22Rv1 (cell line): ENCODE results near the gene P2RX2.

Experiments
- H3K27ac ChIP-seq: fragments of 450-650 bp; 2 replicates; pipeline ENCODE4 v1.5.1; 2017
- ZFX ChIP-seq: fragments of 450-650 bp; IDR thresholded peaks from 2 replicates; pipeline ENCODE4 v1.6.1; 2017; ENCODE audit warnings: antibody characterized with exemption, borderline replicate concordance
- TF ChIP-seq, protein P1 (sequence below): fragments of 450-650 bp; IDR thresholded peaks from 2 replicates; pipeline ENCODE4 v1.5.1; 2017; ENCODE audit warnings: mild to moderate bottlenecking

P2RX2 gene

DNA sequence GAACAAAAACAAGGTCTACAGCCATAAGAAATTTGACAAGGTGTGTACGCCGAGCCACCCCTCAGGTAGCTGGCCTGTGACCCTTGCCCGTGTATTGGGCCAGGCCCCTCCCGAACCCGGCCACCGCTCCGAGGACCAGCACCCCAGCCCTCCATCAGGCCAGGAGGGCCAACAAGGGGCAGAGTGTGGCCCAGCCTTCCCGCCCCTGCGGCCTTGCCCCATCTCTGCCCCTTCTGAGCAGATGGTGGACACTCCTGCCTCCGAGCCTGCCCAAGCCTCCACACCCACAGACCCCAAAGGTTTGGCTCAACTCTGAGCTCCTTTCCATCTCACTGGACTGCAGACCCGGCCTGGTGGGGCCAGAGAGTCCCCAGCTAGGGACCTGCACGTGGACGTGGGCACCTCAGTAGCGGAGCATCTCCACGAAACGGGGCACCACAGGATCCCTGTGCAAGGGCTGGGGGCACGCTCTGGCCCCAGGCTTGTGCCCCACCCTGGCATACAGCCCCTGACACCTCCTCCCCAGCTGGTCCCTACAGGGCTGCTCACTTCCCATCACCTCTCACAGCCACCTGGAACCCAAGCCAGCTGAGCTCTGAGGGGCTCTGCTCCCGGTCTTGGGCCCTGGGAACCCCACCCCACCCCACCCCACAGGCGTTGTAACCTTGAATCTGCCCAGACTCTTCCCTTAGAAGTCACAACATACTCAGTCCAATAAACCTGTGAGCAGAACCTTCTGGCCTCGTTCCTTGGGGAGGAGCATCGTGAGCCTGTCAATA, 3.3 kb downstream of the P2RX2 start:
- H3K27ac ChIP-seq: peak overlapping the region; percentile 50
- no peak for TF ChIP-seq ZFX
- TF ChIP-seq, protein P1, sequence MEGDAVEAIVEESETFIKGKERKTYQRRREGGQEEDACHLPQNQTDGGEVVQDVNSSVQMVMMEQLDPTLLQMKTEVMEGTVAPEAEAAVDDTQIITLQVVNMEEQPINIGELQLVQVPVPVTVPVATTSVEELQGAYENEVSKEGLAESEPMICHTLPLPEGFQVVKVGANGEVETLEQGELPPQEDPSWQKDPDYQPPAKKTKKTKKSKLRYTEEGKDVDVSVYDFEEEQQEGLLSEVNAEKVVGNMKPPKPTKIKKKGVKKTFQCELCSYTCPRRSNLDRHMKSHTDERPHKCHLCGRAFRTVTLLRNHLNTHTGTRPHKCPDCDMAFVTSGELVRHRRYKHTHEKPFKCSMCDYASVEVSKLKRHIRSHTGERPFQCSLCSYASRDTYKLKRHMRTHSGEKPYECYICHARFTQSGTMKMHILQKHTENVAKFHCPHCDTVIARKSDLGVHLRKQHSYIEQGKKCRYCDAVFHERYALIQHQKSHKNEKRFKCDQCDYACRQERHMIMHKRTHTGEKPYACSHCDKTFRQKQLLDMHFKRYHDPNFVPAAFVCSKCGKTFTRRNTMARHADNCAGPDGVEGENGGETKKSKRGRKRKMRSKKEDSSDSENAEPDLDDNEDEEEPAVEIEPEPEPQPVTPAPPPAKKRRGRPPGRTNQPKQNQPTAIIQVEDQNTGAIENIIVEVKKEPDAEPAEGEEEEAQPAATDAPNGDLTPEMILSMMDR: no peak

DNA sequence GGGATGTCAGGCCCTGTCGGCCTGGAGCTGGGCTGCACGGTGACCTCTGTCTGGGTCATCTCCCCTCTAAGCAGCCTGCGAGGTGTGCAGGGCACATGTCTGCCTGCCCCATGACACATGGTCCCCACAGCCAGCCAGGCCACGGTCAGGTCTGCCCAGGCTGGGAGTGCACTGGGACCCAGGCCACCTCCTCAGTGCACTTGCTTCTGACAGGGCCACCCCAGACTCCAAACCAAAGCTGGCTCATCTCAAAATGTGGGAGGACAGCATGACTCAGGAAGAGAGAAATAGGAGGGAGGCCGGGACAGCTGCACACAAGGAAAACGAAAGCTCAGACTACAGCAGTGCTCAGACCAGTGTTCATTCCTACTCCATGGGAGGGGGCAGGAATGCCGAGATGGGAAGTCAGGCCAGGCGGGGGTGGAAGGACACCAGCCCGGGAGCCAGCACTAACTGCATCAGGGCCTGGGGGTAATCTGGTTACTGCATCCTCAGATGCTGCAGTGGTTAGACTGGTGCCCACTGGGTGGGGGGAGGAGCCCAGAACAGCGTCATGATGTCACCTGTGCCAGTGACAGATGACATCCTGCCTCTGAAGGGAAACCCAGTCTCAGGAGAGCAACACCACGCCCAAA, 4.0 kb downstream of the P2RX2 start:
- TF ChIP-seq ZFX: no peak
- TF ChIP-seq, protein P1: no peak

DNA sequence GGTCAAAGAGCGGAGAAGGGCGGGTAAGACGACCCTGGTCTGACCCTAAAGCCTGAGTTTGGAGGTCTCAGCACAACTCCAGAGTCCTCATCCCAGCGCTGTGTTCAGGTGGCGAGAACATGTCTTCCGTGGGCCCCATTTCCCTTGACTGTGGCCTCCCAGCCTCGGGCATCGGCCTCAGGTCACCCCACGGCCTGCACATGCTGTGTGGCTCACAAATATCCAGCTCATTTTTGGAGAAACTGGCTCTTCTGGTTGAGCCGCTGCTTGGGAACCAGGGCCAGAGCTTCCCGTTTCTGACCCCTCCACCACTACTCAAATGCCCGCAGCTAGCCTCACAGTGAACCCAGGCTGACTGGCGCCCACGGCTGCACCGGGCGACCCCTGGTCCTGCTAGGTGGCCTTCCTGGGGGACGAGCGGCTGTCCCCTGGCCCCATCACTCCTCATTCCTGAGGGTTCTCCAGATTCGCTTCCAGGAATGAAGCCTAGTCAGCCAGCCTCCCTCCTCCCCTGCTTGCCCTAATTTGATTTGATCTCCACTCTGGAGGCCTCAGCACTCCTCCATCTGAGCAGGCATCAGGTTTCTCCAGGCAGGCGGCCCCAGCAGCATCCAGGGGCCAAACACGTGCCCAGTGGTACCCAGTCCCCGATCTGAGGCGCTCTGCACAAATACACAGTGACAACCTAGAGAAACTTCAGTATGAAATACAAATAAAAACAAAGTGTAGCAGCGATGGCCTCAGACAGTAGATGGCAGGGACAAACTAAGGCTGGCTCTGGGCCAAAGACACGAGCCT, 4.7 kb downstream of the P2RX2 start:
- TF ChIP-seq, protein P1: no peak
- TF ChIP-seq ZFX: no peak
- peak overlapping the region; percentile 50 for H3K27ac ChIP-seq

More for the DNA sequence above, 4.0 kb downstream of the P2RX2 start:
- H3K27ac ChIP-seq: peak overlapping the region; percentile 50

DNA sequence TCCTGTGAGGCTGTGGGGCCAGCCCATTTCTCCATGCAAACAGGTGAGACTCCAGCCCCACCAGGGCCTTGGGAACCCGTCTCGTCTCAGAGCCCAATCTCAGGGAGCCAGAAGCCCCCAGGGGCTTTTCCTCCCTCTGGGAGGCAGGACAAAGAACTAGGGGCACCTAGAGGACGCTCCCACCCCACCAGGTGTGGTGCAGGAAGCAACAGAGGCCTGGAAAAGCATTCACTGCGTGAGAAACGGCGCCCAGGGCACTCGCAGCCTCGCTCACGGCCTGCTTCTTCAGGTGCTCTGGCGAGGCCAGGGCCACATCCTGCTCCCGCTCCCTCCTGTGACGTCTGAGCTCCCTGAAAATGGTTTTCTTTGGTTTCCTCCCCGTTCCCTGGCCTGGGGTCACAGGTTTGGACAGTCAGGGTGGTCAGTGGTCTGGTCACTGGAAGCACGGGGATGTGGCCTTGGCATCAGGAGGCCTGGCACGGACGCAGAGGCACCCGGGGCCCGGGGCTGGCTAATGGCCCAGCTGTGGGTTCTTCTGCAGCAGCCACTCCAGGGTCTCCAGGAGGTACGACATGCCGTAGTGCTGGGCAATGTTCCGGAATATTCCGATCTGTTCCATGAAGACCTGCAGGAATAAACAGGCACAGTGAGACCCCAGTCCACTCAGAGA, 5.7 kb downstream of the P2RX2 start:
- TF ChIP-seq, protein P1: no peak
- no peak for TF ChIP-seq ZFX
- peak overlapping the region; percentile 50; the same call in 1 of the 2 replicates for H3K27ac ChIP-seq

DNA sequence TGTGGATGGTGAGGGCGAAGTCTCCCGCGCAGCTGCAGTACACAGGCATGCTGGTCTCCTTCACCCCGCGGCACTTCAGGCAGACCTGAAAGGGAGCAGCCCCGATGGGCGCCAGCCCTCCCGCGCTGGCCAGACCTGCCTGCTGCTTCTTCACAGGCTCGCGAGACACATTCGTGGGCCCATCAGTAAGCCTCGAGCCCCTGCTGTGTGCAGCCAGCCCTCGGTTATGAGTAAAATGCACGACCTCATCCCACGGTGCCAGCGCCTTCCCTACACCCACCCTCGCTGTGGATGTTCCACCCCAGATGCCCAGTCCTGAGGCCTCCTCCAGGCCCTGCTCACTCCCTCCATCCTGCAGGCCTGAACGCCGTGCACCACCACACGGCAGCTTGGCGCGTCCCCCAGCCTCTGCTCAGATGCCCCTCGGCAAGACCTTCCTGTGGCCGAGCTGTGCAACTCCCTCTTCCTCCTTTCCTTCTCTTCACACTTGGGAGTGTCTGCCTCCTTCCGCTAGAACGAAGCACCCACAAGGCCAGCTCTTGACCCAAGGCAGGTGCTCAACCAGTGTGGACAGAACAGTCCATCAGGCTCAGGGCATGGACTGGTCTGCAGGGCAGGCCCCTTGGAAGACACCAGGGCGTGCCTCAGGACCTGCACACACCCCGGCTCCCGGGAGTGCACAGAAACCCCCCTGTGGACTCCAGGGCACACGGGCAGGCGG, 6.5 kb downstream of the P2RX2 start:
- no peak overlapping the region for H3K27ac ChIP-seq
- TF ChIP-seq, protein P1: no peak
- no peak for TF ChIP-seq ZFX

- no peak overlapping the region for H3K27ac ChIP-seq
- no peak for TF ChIP-seq ZFX
- TF ChIP-seq, protein P1: no peak
Measured at GRCh38 chr12:132625731-132626430, 7.3 kb downstream of the P2RX2 start.
